HCEC 1CT (cell line): Measurements from ENCODE around the gene HDAC11.
"Not testable (repeated sequence)": the region's sequence is repeated elsewhere in the genome, so short reads cannot be mapped to it uniquely, and the experiment has no call there.

Experiments
- DNase-seq: peaks from one replicate; pipeline ENCODE4 v3.0.0-alpha.2; 2017

The HDAC11 gene

GRCh38 chr3:13493867-13494441, 13.8 kb downstream of the HDAC11 start:
- DNase-seq: no peak

DNA sequence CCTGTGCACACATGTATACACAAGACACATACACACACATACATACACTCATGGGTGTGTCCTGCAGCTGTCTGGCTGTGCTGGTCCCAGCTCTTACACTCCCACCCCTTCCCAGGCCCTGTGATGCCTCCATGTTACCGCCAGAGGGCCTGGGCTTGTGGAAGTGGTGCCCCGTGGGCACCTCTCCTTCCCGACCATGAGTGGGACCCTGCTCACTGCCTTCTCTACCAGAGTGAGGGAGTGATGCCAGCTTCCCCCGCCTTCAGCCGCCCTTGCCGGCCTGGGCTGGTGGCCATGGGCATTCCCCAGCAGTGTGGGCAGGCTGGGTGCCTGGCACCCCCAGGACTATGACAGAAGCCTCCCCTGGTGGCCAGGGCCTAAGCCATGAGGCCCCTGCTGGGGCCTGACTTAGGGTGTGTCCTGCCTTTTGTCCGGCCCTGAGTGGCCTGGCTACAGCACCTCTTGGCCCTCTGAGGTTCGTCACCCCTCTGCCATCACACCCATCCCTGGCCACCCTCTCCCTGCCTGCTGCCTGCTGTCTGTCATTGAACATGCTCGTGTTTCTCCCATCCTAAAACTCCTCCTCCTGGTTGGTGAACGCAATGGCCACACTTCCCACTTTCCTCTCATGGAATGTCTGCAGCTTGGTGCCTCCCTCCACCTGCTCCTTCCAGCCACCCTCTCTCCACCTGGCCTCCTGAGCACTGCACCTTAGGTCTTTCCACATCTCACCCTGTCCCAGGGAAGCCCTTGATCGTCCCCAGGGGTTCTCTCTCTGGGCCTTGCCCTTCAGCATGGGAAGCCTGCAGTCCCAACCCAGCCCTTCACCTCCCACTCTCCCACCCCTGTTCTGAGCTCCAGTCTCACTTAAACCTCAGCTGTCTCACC, 14.6 kb downstream of the HDAC11 start:
- no peak for DNase-seq

DNA sequence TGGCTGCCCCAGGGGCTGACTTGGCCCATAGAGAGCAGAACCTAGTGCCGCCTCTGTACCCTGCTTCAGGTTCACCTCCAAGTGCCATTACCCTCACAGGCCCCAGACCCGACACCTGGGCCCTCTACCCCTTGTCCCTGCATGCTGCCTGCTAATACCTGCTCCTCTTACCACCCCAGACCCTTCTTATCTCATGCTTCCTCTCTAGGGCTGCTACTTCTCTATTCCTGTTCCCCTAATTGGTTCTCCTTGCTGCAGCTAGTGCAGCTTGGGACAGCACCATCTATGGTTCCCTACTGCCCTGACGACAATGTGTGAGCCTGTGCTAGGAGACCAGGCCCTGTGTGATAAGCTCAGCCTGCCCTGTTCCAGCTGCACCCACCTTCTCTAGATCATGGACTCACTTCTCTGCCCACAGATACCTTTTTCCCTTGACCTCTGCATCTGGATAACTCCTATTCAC, 15.3 kb downstream of the HDAC11 start:
- DNase-seq: no peak

DNA sequence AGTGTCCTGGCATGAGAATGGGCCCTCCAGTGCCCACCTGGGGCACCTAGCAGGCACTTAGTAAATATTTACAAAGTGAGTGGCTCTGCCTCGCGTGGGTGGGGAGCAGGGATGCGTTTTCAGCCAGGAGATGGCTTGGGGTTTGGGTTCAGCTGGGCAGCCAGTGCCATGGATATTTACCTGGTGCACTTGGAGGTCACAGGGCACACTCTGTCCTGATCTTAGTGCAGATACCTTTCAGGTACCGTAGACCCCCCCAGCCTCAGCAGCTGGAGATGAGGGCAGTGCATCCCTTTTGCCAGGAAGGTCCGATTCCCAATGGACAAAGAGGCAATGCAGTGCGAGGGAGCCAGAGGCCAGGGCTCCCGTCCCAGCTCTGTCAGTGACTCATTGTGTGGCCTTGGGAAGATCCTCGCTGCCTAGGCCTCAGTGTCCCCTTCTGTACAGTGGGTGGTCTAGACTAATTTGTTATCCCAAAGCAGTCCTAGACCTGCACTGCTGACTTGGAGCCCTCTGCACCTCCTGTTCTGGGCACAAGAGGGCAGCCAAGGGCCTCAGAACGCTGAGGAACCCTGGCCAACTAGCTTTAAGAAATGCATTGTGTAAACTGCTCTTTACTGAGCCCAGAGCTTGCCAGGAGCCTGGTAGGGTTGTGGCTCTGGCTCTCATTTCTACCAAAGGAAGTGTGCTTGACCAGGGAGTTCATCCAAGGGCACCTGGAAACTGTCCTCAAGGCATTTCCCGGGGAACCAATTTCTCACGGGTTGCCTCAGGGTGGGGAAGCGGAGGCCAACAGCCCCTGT, 16.0 kb downstream of the HDAC11 start:
- DNase-seq: peak; percentile 27

GRCh38 chr3:13496879-13497278, 16.8 kb downstream of the HDAC11 start:
- DNase-seq: no peak

- no peak for DNase-seq
These were observed 17.3 kb downstream of the HDAC11 start for GRCh38 chr3:13497386-13497785.

DNA sequence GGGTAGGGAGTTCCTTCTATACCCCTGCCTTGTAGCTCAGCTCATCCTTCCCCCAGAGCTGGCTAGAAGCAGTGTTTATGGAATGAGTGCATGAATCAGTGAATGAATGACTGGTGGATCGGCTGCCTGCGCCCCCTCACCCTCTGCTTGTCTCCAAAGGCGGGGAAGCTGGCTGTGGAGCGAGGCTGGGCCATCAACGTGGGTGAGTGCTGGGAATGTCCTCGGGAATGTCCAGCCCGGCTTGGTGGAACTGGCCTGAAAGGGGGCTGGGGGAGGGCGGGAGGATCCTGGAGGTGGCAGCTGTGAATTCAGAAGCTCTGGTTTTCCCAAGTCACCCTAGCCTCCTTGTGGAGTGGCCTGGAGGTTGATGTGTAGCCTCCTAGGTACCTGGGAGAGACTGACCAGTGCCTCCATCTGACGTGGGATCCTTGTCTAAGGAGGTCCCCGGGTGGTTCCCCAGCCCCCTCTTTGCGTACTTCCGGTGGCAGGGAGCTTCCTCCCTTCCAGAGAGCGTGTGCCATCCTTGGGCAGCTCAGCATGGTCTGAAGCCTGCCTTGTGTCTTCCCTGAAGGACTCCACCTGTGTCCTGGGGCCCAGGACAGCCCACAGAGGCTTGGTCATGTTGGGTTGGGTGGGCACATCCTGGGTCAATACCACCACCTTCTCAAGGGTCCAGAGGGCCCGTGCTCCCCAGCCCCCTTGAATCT, 18.4 kb downstream of the HDAC11 start:
- no peak for DNase-seq

DNA sequence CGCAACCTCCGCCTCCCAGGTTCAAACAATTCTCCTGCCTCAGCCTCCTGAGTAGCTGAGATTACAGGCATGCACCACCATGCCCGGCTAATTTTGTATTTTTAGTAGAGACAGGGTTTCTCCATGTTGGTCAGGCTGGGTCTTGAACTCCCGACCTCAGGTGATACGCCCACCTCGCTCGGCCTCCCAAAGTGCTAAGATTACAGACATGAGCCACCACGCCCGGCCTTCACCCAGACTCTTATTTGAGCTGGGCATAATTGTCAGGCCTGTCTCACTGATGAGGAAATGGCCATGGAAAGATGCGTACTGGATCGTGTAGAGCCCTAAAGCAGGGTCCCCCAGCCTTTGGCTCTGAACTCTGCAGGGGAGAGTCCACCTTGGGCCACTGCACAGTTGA, 19.1 kb downstream of the HDAC11 start:
- not testable (repeated sequence) for DNase-seq

DNA sequence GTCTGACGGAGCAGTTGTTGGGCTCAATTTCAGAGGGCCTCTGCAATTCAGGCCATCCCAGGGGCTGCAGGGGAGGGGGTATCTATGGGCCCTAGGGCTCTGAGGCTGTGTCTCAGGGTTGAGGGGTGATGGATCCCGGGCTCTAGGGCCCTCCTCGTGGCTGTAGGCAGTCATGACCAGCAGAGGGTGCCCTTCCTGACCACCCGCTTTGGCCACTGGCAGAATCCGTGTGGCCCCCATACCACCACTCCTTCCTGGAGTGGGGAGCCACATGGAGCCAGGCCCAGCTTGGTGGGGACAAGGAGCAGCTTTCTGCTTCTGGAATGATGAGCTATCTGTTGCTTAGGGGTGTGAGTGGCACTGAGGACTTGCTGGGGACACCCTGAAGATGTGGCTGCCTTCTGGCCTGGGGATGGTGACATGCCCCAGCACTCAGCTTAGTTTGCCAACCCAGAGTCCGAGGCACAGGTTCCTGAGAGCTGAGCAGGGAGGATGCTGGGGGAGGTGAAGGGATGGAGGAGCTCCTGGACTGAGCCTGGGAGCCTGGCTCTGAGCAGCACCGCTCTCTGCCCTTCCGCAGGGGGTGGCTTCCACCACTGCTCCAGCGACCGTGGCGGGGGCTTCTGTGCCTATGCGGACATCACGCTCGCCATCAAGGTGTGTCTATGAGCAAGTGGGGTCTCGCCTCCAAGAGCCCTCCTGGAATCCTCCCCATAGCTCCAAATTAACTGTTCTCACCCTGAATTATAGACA, 20.2 kb downstream of the HDAC11 start:
- DNase-seq: no peak

DNA sequence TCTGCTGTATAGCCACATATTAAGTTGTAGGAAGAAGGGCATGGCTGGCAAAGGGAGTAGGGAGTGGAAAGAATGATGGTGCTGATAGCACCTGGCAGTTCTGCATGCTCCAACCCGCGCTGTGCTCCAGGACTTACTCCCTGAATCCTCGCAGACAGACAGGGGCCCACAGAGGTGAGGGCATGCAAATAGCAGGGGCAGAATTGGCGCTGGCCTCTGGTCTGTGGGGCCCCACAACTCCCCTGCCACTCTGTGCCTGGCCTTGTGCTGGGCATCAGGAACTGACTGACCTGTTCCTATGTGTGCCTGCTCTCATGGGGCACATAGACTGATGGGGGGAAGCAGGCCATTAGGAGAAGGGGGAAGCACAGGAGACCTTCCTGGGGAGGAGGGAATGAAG, 20.9 kb downstream of the HDAC11 start:
- no peak for DNase-seq

DNA sequence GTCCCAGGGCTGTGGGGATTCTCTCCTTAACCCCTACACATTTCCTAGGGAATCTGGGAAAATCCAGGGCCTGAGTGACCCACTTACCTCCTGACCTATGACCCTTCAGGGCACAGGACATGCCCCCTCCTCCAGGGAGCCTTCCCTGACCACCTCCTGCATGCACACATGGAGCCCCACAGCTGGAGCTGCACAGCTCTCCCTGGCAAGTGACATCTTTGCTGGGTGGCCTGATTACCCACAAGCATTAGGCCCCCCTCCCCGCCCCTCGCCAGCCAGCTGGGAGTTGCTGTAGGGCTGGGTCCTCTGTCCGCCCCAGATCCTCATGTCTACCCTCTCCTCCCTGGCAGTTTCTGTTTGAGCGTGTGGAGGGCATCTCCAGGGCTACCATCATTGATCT, 21.4 kb downstream of the HDAC11 start:
- DNase-seq: no peak

- no peak for DNase-seq
These were observed 22.1 kb downstream of the HDAC11 start for GRCh38 chr3:13501958-13502790.

- DNase-seq: no peak
These were observed 22.6 kb downstream of the HDAC11 start for GRCh38 chr3:13502791-13503060.

GRCh38 chr3:13504161-13504831, 24.2 kb downstream of the HDAC11 start:
- DNase-seq: no peak

DNA sequence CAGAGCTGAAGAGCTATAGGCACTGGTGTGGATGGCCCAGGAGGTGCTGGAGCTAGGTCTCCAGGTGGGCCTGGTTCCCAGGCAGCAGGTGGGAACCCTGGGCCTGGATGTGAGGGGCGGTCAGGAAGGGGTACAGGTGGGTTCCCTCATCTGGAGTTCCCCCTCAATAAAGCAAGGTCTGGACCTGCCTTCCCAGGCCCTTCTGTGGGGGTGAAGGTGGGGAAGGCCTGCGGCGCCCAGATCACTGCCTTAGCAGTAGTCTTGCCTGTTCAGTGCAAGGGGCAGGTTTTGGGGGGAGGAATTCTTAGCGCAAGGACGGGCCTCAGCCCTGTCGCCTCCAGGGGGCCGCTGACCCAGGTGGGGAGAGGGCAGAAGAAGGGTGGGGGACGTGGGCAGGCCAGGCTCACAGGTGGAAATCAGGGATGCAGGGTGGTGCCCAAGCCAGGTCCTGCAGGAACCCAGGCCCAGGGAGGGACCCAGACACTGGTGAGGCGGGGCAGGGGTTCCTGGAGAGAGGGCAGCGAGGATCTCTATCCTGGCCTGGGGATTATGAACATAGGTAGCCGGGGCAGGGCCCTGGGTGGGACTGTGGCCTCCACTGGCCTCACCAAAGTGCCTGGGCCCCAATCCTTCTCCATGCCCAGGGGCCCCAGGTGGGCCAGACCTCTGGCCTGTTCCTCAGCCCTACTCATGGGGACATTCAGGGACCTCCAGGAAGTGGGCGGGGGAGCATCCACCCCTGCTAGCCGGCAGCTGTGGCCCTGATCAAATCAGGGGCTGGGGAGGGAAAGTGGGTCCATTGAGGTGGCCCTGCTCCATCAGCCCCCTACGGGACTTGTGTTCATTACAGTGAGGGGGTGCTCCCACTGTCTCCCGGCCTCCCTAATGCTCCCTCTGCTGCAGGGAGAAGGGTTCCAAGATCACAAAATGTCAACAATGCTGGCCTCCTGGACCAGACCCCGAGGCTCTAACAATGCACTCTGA, 25.3 kb downstream of the HDAC11 start:
- DNase-seq: no peak

GRCh38 chr3:13506239-13506638, 26.1 kb downstream of the HDAC11 start:
- DNase-seq: no peak

DNA sequence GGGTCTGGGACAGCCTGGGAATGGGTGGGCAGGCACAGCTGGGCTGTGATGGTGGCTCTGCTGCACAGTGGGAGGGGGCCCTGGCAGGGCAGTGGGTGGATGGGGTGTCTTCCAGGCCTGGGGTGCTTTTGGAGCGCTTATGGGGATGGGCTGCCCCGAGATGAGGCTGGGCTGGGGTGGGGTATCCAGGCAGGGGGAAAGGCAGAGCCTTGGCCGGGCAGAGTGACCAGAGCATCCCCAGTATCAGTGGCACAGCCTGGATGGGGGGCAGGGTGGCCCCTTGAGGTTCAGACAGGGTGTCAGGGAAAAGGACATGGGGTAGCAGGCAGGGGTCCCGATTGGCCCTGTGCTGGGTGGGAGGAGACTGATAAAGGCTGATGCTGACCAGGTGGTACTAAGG, 26.6 kb downstream of the HDAC11 start:
- DNase-seq: no peak

DNA sequence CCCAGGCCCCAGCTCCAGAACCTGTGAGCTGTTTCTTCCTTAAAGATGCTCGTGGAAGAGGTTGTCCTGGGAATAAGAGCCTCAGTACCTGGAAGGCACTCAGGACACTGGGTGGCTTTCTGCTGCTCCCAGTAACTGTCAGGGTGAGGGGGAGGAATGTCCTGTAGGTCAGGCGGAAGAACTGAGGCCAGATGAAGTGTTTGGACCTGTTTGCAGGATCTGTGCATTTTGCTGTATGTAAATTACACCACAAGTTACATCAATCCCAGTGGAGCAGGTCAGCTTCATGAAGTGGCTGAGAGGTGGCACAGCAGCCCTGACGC, 27.1 kb downstream of the HDAC11 start:
- no peak for DNase-seq

DNA sequence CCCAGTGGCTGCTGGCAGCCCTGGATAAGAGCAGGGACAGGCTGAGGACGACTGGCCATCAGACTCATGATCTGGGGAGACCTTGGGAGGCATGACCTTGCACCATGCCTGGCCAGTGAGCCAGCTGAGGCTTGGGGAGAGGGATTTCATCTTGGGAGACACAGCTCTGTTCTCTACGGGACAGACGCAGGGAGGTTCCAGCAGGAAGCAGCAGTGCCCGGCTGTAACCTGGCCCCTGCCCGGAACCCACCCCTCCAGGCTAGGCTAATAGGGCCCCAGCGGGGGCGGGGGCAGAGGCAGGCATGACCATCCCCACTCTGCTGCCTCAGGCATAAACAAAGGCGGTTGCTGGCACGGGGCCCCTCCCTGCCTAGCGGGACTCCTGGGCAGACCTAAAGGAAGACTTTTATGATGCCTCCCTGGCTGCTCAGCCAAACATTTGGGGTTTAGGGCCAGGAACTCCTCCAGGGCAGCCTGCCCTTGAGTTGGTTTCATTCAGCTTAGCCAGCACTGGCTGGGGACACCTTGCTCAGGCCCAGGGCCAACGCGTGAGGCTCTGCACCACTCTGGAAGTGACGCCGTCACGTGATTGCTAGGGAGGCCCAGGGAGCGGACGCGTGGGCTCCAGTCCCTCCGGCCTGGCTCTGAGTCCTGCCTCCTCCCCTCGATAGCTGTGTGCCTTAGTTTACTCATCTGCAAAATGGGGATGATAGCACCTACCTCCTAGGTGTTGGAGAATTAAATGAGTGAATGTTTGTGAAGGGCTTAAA, 27.6 kb downstream of the HDAC11 start:
- no peak for DNase-seq
